Activated T-cell treated with anti-CD3 and anti-CD28 coated beads, Interleukin-2, amount 50 U/mL, for 4 hours (primary cell): ENCODE data around the gene SPTBN5. TPM values are rescaled to one million over a fixed set of nuclear protein-coding genes. Genes with fewer than 3 reads are reported as not detected.

Source experiments
- ATAC-seq, 2 donors: fragments of 200-7000 bp; cut with Tn5 transposase; one replicate each; pipeline ENCODE4 v1.10.0; 2021
- DNase-seq: peaks from one replicate; pipeline ENCODE4 v3.0.0-alpha.2; 2020
- H3K27me3 Mint-ChIP-seq: one replicate; pipeline ENCODE4 v1.8.0; 2021; ENCODE audit warnings: low read depth, mixed read lengths
- H3K36me3 Mint-ChIP-seq: one replicate; pipeline ENCODE4 v1.8.0; 2022; ENCODE audit warnings: mixed read lengths; ENCODE audit not compliant: insufficient read depth
- H3K4me1 Mint-ChIP-seq: one replicate; pipeline ENCODE4 v1.8.0; 2021; ENCODE audit warnings: low read depth, mixed read lengths
- H3K4me3 Mint-ChIP-seq: one replicate; pipeline ENCODE4 v1.8.0; 2021; ENCODE audit warnings: mild to moderate bottlenecking, moderate library complexity, mixed read lengths
- H3K9me3 Mint-ChIP-seq: one replicate; pipeline ENCODE4 v1.8.0; 2021; ENCODE audit warnings: mixed read lengths
- total RNA-seq, 3 donors: library from RNA; stranded (reverse); gene quantifications; one replicate each; pipeline ENCODE4 v1.2.1, GENCODE V29; 2021

Gene SPTBN5
- total RNA-seq, 3 donors from 2014 or later, result 0.16 to 0.69 (median 0.46) TPM

DNA sequence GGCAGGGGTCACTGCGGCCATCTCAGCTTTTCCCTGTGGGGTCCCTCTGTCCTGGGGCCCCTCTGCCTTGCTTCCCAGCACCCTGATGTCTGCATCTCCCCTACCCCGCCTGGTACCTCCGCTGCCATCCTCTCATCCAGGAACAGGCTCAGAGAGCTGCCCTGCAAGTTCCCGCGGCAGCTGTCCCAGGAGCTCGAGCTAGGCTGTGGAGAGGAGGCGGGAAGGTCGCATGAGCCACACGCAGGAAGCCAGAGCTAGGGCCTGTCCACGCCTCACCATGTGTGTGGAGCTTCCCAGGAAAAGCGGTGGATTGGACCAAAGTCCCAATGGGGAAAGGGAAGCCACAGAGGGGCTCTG is 42.7 kb downstream of the SPTBN5 start:
- Mint-ChIP-seq H3K4me1 (no peaks in the 10 kb centered on the region), H3K9me3 (no peaks in the 10 kb centered on the region), H3K4me3 (no peak overlapping the region), H3K36me3 (peaks cover 10% of the 10 kb centered on the region), H3K27me3 (no peaks in the 10 kb centered on the region)
- DNase-seq (no peak), ATAC-seq (no peak)

DNA sequence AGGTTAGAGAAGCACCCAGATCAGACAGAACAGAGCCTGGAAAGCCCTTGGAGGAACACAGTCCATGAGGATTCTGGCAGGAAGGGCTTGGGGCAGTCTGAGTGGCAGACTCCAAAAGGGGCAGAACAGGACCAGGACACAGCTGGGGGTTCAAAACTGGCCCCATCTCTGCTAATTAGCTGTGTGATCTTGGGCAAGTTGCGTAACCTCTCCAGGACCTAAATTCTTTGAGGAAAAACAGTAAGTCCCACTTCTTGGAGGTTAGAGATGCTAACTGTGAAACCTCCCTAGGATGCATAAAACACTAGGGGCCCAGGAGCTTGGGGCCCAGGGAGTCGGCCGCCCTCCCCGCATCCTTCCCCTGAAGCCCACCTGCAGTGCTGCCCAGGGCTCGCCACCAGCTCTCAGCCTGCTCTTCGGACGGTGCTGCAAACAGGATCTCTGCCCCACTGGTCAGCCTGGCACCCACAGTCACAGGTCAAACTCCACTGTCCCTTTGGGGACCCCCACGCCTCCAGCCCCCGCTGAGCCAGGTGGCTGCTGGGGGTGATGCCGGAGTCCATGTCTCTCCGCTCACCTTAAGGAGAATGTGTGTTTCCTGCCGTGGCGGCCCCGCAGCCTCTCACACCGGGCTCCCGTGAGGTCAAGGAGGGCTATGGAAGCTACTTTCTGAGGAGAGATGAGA is 43.2 kb downstream of the SPTBN5 start:
- ATAC-seq (no peak), DNase-seq (no peak)
- no peaks in the 10 kb centered on the region for H3K27me3 Mint-ChIP-seq
- H3K4me3 Mint-ChIP-seq, result no peak overlapping the region
- H3K4me1 Mint-ChIP-seq, result no peaks in the 10 kb centered on the region
- H3K36me3 Mint-ChIP-seq, result peaks cover 12% of the 10 kb centered on the region
- H3K9me3 Mint-ChIP-seq, result no peaks in the 10 kb centered on the region

DNA sequence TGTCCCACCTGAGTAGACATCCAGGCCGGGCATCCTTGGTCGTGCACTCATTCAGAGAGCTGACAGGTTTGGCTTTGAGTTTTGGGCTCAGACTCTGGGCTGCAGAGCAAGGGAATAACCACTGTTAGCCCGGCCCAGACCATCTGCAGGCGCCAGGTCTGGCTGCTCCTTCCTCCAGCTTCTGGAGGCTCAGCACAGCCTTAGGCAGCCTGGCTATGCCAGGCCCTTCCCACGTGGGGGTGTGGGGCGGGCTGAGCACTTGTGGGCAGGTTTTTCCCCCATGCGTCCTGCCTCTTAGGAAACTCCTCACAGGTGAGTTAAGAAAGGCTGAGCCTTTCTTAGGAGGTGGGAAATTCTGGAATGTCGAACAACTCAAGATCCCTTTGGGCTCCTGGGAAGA is 44.0 kb downstream of the SPTBN5 start:
- Mint-ChIP-seq H3K36me3 (peaks cover 12% of the 10 kb centered on the region), H3K27me3 (no peaks in the 10 kb centered on the region), H3K4me3 (no peak overlapping the region), H3K4me1 (no peaks in the 10 kb centered on the region), H3K9me3 (no peaks in the 10 kb centered on the region)
- no peak for ATAC-seq
- no peak for DNase-seq

DNA sequence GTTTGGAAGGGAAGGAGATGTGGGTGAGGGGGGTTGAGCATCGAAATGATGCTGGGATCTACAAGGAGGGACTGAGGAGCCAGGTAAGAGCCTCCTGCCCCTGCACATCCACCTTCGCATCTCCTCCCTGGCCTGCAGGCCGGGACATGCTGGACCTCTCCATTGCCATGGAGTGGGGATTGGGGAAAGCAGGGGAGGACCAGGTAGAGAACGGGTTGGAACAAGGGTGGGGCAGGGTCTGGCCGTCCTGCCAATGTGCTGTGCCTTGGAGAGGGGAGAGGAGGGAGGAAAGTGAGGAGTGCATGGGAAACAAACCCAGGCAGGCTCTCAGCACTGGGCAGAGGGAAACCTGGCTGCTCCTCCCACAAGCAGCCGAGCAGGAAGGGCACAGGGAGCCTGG is 44.6 kb downstream of the SPTBN5 start:
- ATAC-seq, result no peak
- no peaks in the 10 kb centered on the region for H3K4me1 Mint-ChIP-seq
- no peak for DNase-seq
- no peaks in the 10 kb centered on the region for H3K9me3 Mint-ChIP-seq
- no peak overlapping the region for H3K4me3 Mint-ChIP-seq
- no peaks in the 10 kb centered on the region for H3K27me3 Mint-ChIP-seq
- H3K36me3 Mint-ChIP-seq, result peaks cover 12% of the 10 kb centered on the region

DNA sequence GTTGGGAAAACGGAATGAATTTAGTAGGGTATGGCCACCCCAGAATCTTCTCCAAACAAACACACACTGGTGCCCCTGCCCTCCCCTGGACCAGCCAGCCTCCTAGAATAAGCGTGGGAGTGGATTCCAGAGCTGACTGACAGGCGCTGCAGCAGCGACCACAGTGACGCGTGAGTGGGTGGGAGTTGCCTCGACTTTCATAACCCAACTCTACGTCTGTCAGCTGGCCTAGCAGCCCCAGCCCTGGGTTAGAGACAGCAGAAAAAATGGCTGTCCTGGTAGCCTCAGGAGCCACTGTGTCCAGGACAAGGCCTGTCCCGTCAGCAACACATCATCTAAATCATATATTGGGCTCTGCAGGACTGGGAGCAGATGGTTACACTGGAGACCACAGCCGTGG is 45.2 kb downstream of the SPTBN5 start:
- no peak for DNase-seq
- Mint-ChIP-seq H3K4me1 (no peaks in the 10 kb centered on the region), H3K9me3 (no peaks in the 10 kb centered on the region), H3K27me3 (no peaks in the 10 kb centered on the region), H3K4me3 (no peak overlapping the region), H3K36me3 (peaks cover 12% of the 10 kb centered on the region)
- peak; percentile 63 to 77 for ATAC-seq

DNA sequence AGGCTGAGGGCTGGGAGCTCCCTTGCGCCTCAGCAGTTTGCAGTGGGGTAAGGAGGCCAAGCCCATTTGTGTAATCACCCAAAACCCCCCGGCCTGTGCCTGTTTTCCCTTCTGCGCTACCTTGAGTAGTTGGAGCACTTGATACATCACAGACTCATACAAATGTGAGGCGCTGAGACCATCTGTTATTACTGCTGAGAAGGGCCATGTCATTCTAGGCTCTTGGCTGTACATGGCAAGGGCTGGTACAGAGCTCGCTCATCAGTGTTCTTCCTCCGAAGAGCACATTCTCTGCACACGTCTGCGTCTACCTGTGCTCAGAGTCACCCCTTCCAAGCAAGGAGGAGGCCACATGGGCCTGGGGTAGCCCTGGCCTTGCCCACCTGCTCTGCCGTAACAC is 45.9 kb downstream of the SPTBN5 start:
- Mint-ChIP-seq H3K36me3 (peaks cover 12% of the 10 kb centered on the region), H3K4me1 (no peaks in the 10 kb centered on the region), H3K27me3 (no peaks in the 10 kb centered on the region), H3K4me3 (no peak overlapping the region), H3K9me3 (no peaks in the 10 kb centered on the region)
- ATAC-seq (no peak), DNase-seq (no peak)

DNA sequence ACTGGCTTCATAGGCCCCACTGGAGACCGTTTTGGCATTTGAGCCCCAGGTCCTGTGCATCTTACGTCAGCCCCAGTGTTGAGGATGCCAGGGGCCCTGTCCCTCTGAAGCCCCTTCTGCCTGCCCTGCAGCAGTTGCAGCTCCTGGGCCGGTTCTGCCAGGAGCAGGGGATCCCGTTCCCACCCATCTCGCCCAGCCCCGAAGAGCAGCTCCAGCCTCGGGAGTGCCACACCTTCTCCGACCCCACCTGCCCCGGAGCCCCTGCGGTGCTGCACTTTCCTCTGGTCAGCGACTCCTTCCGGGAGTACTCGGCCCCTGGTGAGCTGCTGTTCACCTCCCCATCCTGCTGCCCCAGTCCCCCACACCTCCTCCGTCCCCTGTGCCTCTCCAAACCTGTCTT is 46.6 kb downstream of the SPTBN5 start:
- Mint-ChIP-seq H3K9me3 (no peaks in the 10 kb centered on the region), H3K4me1 (no peaks in the 10 kb centered on the region), H3K36me3 (peaks cover 12% of the 10 kb centered on the region), H3K4me3 (no peak overlapping the region), H3K27me3 (no peaks in the 10 kb centered on the region)
- DNase-seq, result no peak
- ATAC-seq, result no peak

DNA sequence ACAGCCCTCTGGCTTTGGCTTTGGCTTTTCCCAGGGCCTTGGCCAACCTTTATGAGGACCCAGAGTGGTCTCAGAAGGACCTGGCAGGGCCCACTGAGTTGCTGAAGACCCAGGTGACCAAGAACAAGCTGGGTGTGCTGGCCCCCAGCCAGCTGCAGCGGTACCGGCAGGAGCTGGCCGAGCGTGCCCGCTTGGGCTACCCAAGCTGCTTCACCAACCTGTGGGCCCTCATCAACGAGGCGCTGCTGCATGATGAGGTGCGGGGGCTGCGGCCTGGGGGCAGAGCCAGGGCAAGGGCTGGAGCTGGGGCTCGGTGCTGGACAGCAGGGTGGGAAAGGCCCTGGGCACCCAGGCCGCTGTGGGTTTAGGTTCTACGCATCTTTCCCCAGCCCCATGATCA is 49.0 kb downstream of the SPTBN5 start:
- ATAC-seq, result no peak

DNA sequence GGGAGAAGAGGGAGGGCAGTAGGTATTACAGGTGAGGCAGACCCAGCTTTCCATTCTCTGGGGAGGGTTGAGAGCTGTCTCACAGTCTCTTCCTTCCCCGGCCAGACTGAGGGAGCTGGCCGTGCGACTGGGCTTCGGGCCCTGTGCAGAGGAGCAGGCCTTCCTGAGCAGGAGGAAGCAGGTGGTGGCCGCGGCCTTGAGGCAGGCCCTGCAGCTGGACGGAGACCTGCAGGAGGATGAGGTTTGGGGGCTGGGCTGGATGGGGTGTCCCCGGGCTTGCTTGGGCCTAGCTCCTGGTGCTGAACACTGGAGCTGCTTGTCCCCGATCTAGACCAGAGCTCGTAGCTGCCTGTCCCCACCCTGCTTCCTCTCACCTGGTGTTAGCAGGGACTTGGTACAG is 50.3 kb downstream of the SPTBN5 start:
- no peaks in the 10 kb centered on the region for H3K9me3 Mint-ChIP-seq
- H3K36me3 Mint-ChIP-seq, result peaks cover 12% of the 10 kb centered on the region
- no peak overlapping the region for H3K4me3 Mint-ChIP-seq
- no peak for ATAC-seq
- no peak for DNase-seq
- no peaks in the 10 kb centered on the region for H3K27me3 Mint-ChIP-seq
- no peaks in the 10 kb centered on the region for H3K4me1 Mint-ChIP-seq

More for the DNA sequence above, 49.0 kb downstream of the SPTBN5 start:
- H3K36me3 Mint-ChIP-seq, result peaks cover 12% of the 10 kb centered on the region
- no peaks in the 10 kb centered on the region for H3K9me3 Mint-ChIP-seq
- no peaks in the 10 kb centered on the region for H3K4me1 Mint-ChIP-seq
- no peak overlapping the region for H3K4me3 Mint-ChIP-seq
- no peak for DNase-seq
- no peaks in the 10 kb centered on the region for H3K27me3 Mint-ChIP-seq

DNA sequence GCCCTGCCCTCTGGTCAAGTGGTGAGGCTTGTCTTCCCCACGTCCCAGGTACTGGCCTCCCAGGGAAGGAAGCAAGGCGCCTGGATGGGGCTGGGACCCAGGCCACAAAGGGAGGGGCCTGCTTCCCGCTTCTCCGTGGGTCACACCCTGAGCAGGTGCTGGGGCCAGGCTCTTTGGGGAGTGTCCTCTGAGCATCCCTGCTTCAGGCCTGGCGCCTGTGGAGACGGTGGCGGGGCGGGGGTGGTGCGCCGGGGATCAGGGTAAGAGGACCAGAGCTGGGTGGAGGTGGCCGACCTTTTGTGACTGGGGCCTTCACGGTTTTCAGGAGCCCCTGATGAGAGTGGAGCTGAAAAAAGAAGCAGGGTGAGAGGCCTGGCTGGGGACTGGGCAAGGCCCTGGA is 51.6 kb downstream of the SPTBN5 start:
- Mint-ChIP-seq H3K9me3 (no peaks in the 10 kb centered on the region), H3K36me3 (peaks cover 6% of the 10 kb centered on the region)
- no peak for DNase-seq

DNA sequence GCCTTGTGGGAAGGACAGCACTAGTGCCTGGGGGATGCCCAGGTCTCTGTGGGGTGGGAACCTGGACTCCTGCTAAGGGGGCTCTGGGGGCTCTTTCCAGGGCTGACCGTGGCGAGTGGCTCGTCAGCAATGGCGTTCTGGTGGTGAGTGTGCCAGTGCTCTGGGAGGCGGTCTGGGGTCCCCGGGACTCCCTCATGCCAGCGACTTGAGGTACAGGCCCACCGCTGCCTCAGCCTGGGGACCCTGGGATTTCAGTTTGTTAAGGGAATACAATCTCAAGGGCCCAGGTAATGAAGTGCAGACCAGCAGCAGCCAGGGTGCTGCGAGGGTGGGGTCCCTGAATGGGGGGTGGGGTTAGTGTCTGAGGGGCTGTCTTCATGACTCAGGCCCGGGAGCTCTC is 52.7 kb downstream of the SPTBN5 start:
- no peaks in the 10 kb centered on the region for H3K4me1 Mint-ChIP-seq
- H3K27me3 Mint-ChIP-seq, result no peaks in the 10 kb centered on the region
- ATAC-seq, result no peak
- DNase-seq, result no peak
- H3K9me3 Mint-ChIP-seq, result no peaks in the 10 kb centered on the region
- H3K4me3 Mint-ChIP-seq, result no peak overlapping the region
- peaks cover 2% of the 10 kb centered on the region for H3K36me3 Mint-ChIP-seq

More for the DNA sequence above, 51.6 kb downstream of the SPTBN5 start:
- Mint-ChIP-seq H3K4me1 (no peaks in the 10 kb centered on the region), H3K4me3 (no peak overlapping the region), H3K27me3 (no peaks in the 10 kb centered on the region)
- no peak for ATAC-seq

DNA sequence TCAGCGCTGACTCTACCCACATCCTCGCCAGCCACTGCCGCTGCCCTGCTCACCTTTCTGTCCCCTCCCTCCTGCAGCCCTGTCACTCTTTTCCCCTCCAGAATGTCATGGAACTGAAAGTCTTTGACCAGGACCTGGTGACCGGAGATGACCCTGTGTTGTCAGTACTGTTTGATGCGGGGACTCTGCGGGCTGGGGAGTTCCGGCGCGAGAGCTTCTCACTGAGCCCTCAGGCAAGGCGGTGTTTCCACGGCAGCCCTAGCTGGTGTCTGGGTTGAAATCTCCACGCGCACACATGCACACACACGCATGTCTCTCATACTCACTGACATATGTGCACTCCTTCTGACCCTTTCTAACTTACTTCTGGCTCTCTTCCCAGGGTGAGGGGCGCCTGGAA is 53.2 kb downstream of the SPTBN5 start:
- Mint-ChIP-seq H3K4me3 (no peak overlapping the region), H3K27me3 (no peaks in the 10 kb centered on the region), H3K4me1 (no peaks in the 10 kb centered on the region)

DNA sequence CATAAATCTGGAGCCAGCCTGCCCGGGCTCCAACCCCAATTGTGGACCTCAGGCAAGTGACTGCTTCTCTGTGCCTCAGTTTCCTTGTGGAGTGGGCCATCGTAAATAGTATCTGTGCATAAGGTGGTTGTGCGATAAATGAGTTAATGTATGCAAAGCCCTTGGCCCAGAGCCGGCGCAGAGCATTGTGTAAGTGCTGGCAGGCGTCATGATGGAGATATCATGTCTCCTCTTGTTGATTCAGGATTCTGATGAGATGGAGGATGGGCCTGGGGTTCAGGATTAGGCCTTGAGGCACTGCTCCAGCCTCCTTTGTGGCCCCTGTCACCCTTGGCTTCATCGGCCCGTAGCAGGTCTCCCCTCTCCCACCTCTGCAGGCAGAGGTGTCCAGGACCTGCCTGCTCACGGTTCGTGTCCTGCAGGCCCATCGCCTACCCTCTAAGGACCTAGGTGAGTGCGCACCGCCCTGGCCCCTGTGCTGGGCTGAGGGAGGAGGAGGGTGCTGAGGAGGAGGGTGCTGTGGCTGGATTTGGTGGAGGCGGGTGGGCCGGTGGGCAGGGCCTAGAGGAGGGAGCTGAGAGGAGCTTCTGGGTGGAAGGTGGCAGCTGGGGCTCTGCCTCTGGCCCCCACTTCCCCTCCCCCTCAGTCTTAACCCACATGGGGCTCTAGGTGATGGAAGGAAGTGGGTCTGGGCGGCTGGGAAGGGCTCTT is 53.9 kb downstream of the SPTBN5 start:
- no peaks in the 10 kb centered on the region for H3K27me3 Mint-ChIP-seq
- no peaks in the 10 kb centered on the region for H3K9me3 Mint-ChIP-seq
- ATAC-seq, result no peak
- no peak for DNase-seq
- H3K4me1 Mint-ChIP-seq, result no peaks in the 10 kb centered on the region
- no peaks in the 10 kb centered on the region for H3K36me3 Mint-ChIP-seq
- H3K4me3 Mint-ChIP-seq, result no peak overlapping the region

More for the DNA sequence above, 53.2 kb downstream of the SPTBN5 start:
- DNase-seq (no peak), ATAC-seq (no peak)
- H3K36me3 Mint-ChIP-seq, result no peaks in the 10 kb centered on the region
- H3K9me3 Mint-ChIP-seq, result no peaks in the 10 kb centered on the region

DNA sequence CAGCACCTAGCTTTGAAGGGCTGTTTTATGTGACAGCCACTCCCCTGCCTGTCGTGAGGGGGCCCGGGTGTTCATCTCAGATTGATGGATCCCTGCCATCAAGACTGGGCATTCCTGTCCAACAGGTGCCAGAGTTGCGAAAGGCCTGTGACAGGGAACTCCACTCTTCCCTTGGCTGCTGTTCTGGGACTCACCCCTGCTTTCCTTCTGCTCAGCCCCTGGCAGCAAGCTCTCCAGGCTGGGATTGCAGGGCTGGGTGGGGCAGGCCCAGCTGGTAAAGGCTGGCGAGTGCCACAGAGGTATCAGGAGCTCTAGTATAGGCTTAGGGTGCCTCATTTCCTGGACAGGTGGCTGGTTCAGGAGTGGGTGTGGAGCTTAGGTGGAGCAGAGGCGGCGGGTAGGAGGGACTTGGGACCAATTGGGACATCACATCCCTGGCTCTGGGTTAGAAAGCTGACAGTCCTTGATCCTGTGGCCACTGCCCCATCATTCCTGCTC is 55.4 kb downstream of the SPTBN5 start, which contains the start of gene PLA2G4B:
PLA2G4B (plus strand) TSS at position 448 of the 498 bp plus-strand sequence. CDS start 67 bp downstream, outside the sequence.
- Mint-ChIP-seq H3K9me3 (no peaks in the 10 kb centered on the region), H3K4me3 (no peak within 1 kb of the TSS), H3K27me3 (no peaks in the 10 kb centered on the region), H3K36me3 (peaks cover 4% of the 10 kb centered on the region), H3K4me1 (peaks cover 5% of the 10 kb centered on the region)
- no peak for ATAC-seq
- DNase-seq, result no peak
